HUES64 (cell line): Measurements from ENCODE around the gene USP3.
"Not testable (repeated sequence)": the region's sequence is repeated elsewhere in the genome, so short reads cannot be mapped to it uniquely, and the experiment has no call there.

Experiments used
- H3K27ac ChIP-seq: 2 replicates; pipeline ENCODE4 v1.7.0; 2013; ENCODE audit warnings: low read depth, low read length, inconsistent platforms
- H3K27me3 ChIP-seq: 2 replicates; pipeline ENCODE4 v1.6.1; 2013; ENCODE audit warnings: mild to moderate bottlenecking, low read length; ENCODE audit not compliant: insufficient read depth
- H3K36me3 ChIP-seq: 2 replicates; pipeline ENCODE4 v1.6.1; 2013; ENCODE audit warnings: mild to moderate bottlenecking, low read length; ENCODE audit not compliant: insufficient read depth
- H3K4me1 ChIP-seq: 2 replicates; pipeline ENCODE4 v1.6.1; 2013; ENCODE audit warnings: mild to moderate bottlenecking, low read length, moderate library complexity; ENCODE audit not compliant: insufficient read depth
- H3K4me3 ChIP-seq: 2 replicates; pipeline ENCODE4 v1.5.1; 2013; ENCODE audit warnings: mild to moderate bottlenecking, low read length, moderate library complexity
- H3K9ac ChIP-seq: 2 replicates; pipeline ENCODE4 v1.6.1; 2013; ENCODE audit warnings: mild to moderate bottlenecking, low read depth, low read length
- H3K9me3 ChIP-seq: 2 replicates; pipeline ENCODE4 v1.6.1; 2013; ENCODE audit warnings: low read depth, low read length; ENCODE audit not compliant: insufficient read depth
- WGBS: fragments of 150-250, 120-280 bp; methylation state at CpG from one replicate; pipeline ENCODE4 v1.1.7; 2013; ENCODE audit warnings: missing lambda C conversion rate; 5-methylcytosine and 5-hydroxymethylcytosine counted together

USP3 gene

GRCh38 chr15:63534888-63535287 lies 30.5 kb downstream of the USP3 start:
- 86% methylated on average over 3 of the region's 3 CpGs for WGBS
- not testable (repeated sequence) for H3K4me3 ChIP-seq, H3K27ac ChIP-seq, H3K9me3 ChIP-seq, H3K27me3 ChIP-seq, H3K9ac ChIP-seq, H3K36me3 ChIP-seq
- peaks cover 60% of the 10 kb centered on the region for H3K4me1 ChIP-seq

- Histone ChIP-seq H3K9ac (no peak overlapping the region), H3K4me3 (no peak overlapping the region), H3K27me3 (no peaks in the 10 kb centered on the region), H3K9me3 (no peaks in the 10 kb centered on the region), H3K27ac (peak overlapping the region; percentile 46; the same call in 1 of the 2 replicates), H3K36me3 (no peaks in the 10 kb centered on the region), H3K4me1 (peaks cover 67% of the 10 kb centered on the region)
- WGBS = 72% methylated on average over 2 of the region's 3 CpGs
Observed at GRCh38 chr15:63535689-63536088, 31.3 kb downstream of the USP3 start.

- 57% methylated on average over 1 of the region's 3 CpGs for WGBS
- Histone ChIP-seq H3K9me3 (no peaks in the 10 kb centered on the region), H3K4me3 (no peak overlapping the region), H3K27me3 (no peaks in the 10 kb centered on the region), H3K4me1 (peaks cover 55% of the 10 kb centered on the region), H3K27ac (no peak overlapping the region), H3K9ac (no peak overlapping the region), H3K36me3 (no peaks in the 10 kb centered on the region)
Observed at GRCh38 chr15:63538876-63539275, 34.5 kb downstream of the USP3 start.

GRCh38 chr15:63539521-63539920 lies 35.1 kb downstream of the USP3 start:
- 89% methylated on average over 5 of the region's 6 CpGs for WGBS
- no peaks in the 10 kb centered on the region for H3K27me3 ChIP-seq
- H3K9ac ChIP-seq = peak overlapping the region; percentile 22; the same call in 1 of the 2 replicates
- H3K9me3 ChIP-seq = no peaks in the 10 kb centered on the region
- no peak overlapping the region for H3K27ac ChIP-seq
- H3K36me3 ChIP-seq = no peaks in the 10 kb centered on the region
- no peak overlapping the region for H3K4me3 ChIP-seq
- H3K4me1 ChIP-seq = peaks cover 55% of the 10 kb centered on the region

GRCh38 chr15:63539998-63540397 lies 35.6 kb downstream of the USP3 start:
- Histone ChIP-seq H3K9me3 (no peaks in the 10 kb centered on the region), H3K4me3 (no peak overlapping the region), H3K4me1 (peaks cover 52% of the 10 kb centered on the region), H3K9ac (peak overlapping the region; percentile 22; the same call in 1 of the 2 replicates), H3K36me3 (no peaks in the 10 kb centered on the region), H3K27me3 (no peaks in the 10 kb centered on the region), H3K27ac (0 out of 2 replicates have a peak overlapping the region, but pooled peaks have one; percentile 1)

- Histone ChIP-seq H3K27ac (0 out of 2 replicates have a peak overlapping the region, but pooled peaks have one; percentile 1), H3K4me3 (no peak overlapping the region), H3K9ac (no peak overlapping the region), H3K4me1 (peaks cover 48% of the 10 kb centered on the region), H3K9me3 (no peaks in the 10 kb centered on the region), H3K27me3 (no peaks in the 10 kb centered on the region), H3K36me3 (no peaks in the 10 kb centered on the region)
- 86% methylated on average over 2 of the region's 4 CpGs for WGBS
Observed at GRCh38 chr15:63540449-63540848, 36.1 kb downstream of the USP3 start.

GRCh38 chr15:63544258-63545026 lies 40.0 kb downstream of the USP3 start:
- no peak overlapping the region for H3K9ac ChIP-seq
- H3K4me3 ChIP-seq = no peak overlapping the region
- 86% methylated on average over 5 of the region's 5 CpGs for WGBS
- no peak overlapping the region for H3K27ac ChIP-seq
- no peaks in the 10 kb centered on the region for H3K9me3 ChIP-seq
- no peaks in the 10 kb centered on the region for H3K36me3 ChIP-seq
- H3K4me1 ChIP-seq = peaks cover 13% of the 10 kb centered on the region
- H3K27me3 ChIP-seq = no peaks in the 10 kb centered on the region

- no peaks in the 10 kb centered on the region for H3K9me3 ChIP-seq
- 97% methylated on average over 10 of the region's 10 CpGs for WGBS
- no peak overlapping the region for H3K9ac ChIP-seq
- no peaks in the 10 kb centered on the region for H3K27me3 ChIP-seq
- peaks cover 3% of the 10 kb centered on the region for H3K4me1 ChIP-seq
- no peak overlapping the region for H3K27ac ChIP-seq
- no peak overlapping the region for H3K4me3 ChIP-seq
- no peaks in the 10 kb centered on the region for H3K36me3 ChIP-seq
Observed at GRCh38 chr15:63545520-63545919, 41.1 kb downstream of the USP3 start.

GRCh38 chr15:63551400-63551799 lies 47.0 kb downstream of the USP3 start:
- H3K9me3 ChIP-seq = no peaks in the 10 kb centered on the region
- H3K4me3 ChIP-seq = no peak overlapping the region
- no peaks in the 10 kb centered on the region for H3K27me3 ChIP-seq
- no peak overlapping the region for H3K9ac ChIP-seq
- H3K36me3 ChIP-seq = no peaks in the 10 kb centered on the region
- WGBS = 88% methylated on average over 1 of the region's 1 CpG
- no peak overlapping the region for H3K27ac ChIP-seq
- H3K4me1 ChIP-seq = peaks cover 19% of the 10 kb centered on the region

GRCh38 chr15:63553388-63553791 lies 49.0 kb downstream of the USP3 start:
- no peaks in the 10 kb centered on the region for H3K36me3 ChIP-seq
- H3K27me3 ChIP-seq = no peaks in the 10 kb centered on the region
- no peaks in the 10 kb centered on the region for H3K9me3 ChIP-seq
- peak overlapping the region; percentile 63; the same call in 1 of the 2 replicates for H3K9ac ChIP-seq
- 36% methylated on average over 3 of the region's 3 CpGs for WGBS
- H3K4me3 ChIP-seq = peak overlapping the region; percentile 17; the same call in 1 of the 2 replicates
- H3K27ac ChIP-seq = peak overlapping the region; percentile 81; the same call in 1 of the 2 replicates
- peaks cover 26% of the 10 kb centered on the region for H3K4me1 ChIP-seq

- Histone ChIP-seq H3K27me3 (no peaks in the 10 kb centered on the region), H3K4me3 (no peak overlapping the region), H3K9ac (no peak overlapping the region), H3K36me3 (no peaks in the 10 kb centered on the region), H3K4me1 (peaks cover 32% of the 10 kb centered on the region), H3K9me3 (no peaks in the 10 kb centered on the region), H3K27ac (no peak overlapping the region)
- WGBS = 100% methylated on average over 1 of the region's 2 CpGs
Observed at GRCh38 chr15:63554337-63554927, 50.0 kb downstream of the USP3 start.
